Measurements from ENCODE around the gene REV1. TPM values are rescaled to one million over a fixed set of nuclear protein-coding genes. Genes with fewer than 3 reads are reported as not detected.

The REV1 gene
- total RNA-seq, 2 experiments from 2014 or later: 22.6 to 30.6 TPM

DNA sequence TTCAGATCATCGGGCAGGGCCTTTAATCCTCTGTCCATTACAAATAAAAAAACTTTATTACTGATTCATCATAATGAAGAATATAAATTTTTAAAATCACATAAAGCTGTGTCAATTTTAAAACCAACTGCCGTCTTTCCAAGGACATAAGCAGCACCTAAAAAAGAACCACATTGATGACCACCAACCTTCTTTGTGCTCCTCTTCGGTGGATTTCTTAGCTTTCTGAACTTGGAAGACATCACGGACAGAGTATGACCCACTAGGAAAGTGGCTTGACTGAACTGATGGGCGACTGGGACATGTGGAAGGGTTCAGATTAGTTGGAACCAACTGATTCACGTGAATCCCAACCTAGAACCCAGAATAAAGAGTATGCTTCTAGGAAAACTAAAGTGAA lies 83.7 kb downstream of the REV1 start:
- Mint-ChIP-seq H3K9me3 (no peaks in the 10 kb centered on the region), H3K4me3 (no peak overlapping the region), H3K36me3 (peaks cover 34% of the 10 kb centered on the region), H3K4me1 (ENCODE audit: low read depth) (peaks cover 10% of the 10 kb centered on the region), H3K27ac (no peak overlapping the region), H3K27me3 (no peaks in the 10 kb centered on the region)
- intact Hi-C loops (cut with micrococcal nuclease): no loop called here
- CTCF ChIA-PET: interaction anchor here (0.9 kb wide), 1 partner anchor 84 kb away, joined by 3 read pairs; the partner anchor contains the start of gene REV1
- no peak for DNase-seq
- POLR2A ChIA-PET: no interaction called here

GRCh38 chr2:99404797-99405669 lies 84.8 kb downstream of the REV1 start:
- ChIA-PET POLR2A (no interaction called here), CTCF (no interaction called here)
- Mint-ChIP-seq H3K4me1 (ENCODE audit: low read depth) (peaks cover 10% of the 10 kb centered on the region), H3K27me3 (no peaks in the 10 kb centered on the region), H3K4me3 (no peak overlapping the region), H3K9me3 (no peaks in the 10 kb centered on the region), H3K27ac (peak overlapping the region; percentile 69), H3K36me3 (peaks cover 31% of the 10 kb centered on the region)
- intact Hi-C loops (cut with micrococcal nuclease): no loop called here
- DNase-seq: no peak

DNA sequence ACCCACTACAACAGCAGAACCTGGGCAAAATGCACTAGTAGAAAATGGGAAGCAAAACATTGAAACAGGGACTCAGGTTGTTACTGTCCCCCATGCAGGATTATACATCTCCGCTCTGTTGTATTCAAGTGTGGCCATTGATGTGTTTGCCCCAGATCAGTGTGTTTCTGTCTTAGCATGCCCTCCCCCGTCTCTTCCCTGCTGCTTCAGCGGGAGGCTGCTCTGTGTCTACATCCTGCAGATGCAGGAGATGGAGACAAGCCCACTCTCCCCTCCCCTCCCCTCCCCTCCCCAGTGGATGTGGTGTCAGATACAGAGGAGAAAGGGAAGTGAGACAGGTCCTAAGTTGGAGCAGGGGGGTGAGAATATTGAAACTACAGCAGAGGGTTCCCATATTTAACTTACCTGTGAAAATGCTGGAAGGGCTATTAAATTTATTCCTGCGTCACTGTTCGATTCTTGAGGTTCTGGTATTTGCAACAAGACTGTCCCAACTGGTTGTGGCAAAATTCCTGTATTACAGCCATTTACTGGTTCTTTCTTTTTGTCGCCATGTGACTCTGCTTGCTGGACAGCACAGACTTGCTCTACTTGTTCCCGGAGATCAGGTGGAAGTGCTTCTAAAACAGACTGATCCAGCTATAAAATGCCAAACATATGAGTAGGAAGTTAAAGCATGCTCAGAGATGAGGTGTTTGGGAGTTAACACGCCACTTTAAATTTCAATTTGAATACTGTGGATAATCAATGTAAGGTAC lies 85.6 kb downstream of the REV1 start:
- intact Hi-C loops (cut with micrococcal nuclease): no loop called here

DNA sequence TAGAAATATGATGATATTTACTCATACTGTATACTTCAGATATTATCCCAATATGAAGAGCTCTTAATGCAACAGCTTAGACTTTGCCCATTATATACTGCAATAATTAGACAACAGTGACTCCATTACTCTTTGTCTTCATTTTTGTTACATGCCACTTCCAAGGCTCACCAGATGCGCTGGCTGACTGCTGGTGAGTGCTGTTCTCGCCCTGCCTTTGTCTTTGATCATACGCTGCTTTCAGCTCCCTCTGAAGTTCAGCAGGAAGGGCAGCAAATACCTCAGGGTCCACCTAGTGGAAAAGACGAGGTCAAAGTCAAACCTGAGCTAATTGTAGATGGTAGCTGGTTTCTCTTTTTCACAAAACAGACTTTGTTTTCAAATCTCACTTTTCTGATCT lies 86.3 kb downstream of the REV1 start:
- no peak for DNase-seq
- intact Hi-C loops (cut with micrococcal nuclease): no loop called here
- H3K4me3 Mint-ChIP-seq: no peak overlapping the region
- H3K36me3 Mint-ChIP-seq: peaks cover 42% of the 10 kb centered on the region
- no peaks in the 10 kb centered on the region for H3K27me3 Mint-ChIP-seq
- ChIA-PET POLR2A (no interaction called here), CTCF (no interaction called here)
- H3K4me1 Mint-ChIP-seq (ENCODE audit: low read depth): peaks cover 10% of the 10 kb centered on the region
- no peaks in the 10 kb centered on the region for H3K9me3 Mint-ChIP-seq
- H3K27ac Mint-ChIP-seq: peak overlapping the region; percentile 69

More for the DNA sequence above, 85.6 kb downstream of the REV1 start:
- CTCF ChIA-PET: no interaction called here
- no peak for DNase-seq
- H3K27me3 Mint-ChIP-seq: no peaks in the 10 kb centered on the region
- no peak overlapping the region for H3K4me3 Mint-ChIP-seq
- H3K27ac Mint-ChIP-seq: peak overlapping the region; percentile 69
- H3K9me3 Mint-ChIP-seq: no peaks in the 10 kb centered on the region
- peaks cover 10% of the 10 kb centered on the region for H3K4me1 Mint-ChIP-seq (ENCODE audit: low read depth)
- POLR2A ChIA-PET: no interaction called here
- peaks cover 39% of the 10 kb centered on the region for H3K36me3 Mint-ChIP-seq

- ChIA-PET POLR2A (no interaction called here), CTCF (interaction anchor here (0.6 kb wide), 1 partner anchor 49 kb away, joined by 3 read pairs; no protein-coding TSS in a partner anchor)
- no peaks in the 10 kb centered on the region for H3K9me3 Mint-ChIP-seq
- H3K36me3 Mint-ChIP-seq: peaks cover 46% of the 10 kb centered on the region
- peak overlapping the region; percentile 69 for H3K27ac Mint-ChIP-seq
- intact Hi-C loops (cut with micrococcal nuclease): no loop called here
- no peak for DNase-seq
- no peak overlapping the region for H3K4me3 Mint-ChIP-seq
- H3K27me3 Mint-ChIP-seq: no peaks in the 10 kb centered on the region
- H3K4me1 Mint-ChIP-seq (ENCODE audit: low read depth): peaks cover 10% of the 10 kb centered on the region
Measured at GRCh38 chr2:99403084-99403483, 86.7 kb downstream of the REV1 start.

GRCh38 chr2:99401841-99402240 lies 88.0 kb downstream of the REV1 start:
- Mint-ChIP-seq H3K36me3 (peaks cover 52% of the 10 kb centered on the region), H3K4me1 (ENCODE audit: low read depth) (peaks cover 10% of the 10 kb centered on the region), H3K4me3 (no peak overlapping the region), H3K27ac (no peak overlapping the region), H3K27me3 (no peaks in the 10 kb centered on the region), H3K9me3 (no peaks in the 10 kb centered on the region)
- ChIA-PET CTCF (no interaction called here), POLR2A (no interaction called here)
- intact Hi-C loops (cut with micrococcal nuclease): no loop called here
- DNase-seq: no peak

DNA sequence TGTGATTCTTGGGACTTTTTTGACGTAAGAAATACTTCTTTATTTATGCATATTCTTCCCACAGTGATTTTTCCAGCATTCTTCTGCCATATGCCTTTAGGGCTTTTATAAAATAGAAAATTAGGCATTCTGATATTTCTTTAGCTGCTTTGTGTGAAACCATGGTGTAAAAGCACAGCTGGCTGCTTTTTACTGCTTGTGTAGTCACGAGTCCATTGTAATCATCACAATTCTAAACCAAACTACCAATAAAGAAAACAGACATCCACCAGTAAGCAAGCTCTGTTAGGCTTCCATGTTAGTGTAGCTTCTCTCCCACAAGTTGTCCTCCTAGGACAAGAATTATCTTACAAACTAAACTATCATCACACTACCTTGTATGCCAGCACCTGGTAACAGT lies 90.0 kb downstream of the REV1 start:
- Mint-ChIP-seq H3K9me3 (no peaks in the 10 kb centered on the region), H3K4me3 (no peak overlapping the region), H3K4me1 (ENCODE audit: low read depth) (peaks cover 10% of the 10 kb centered on the region), H3K27ac (peak overlapping the region; percentile 38), H3K36me3 (peaks cover 49% of the 10 kb centered on the region), H3K27me3 (no peaks in the 10 kb centered on the region)
- POLR2A ChIA-PET: no interaction called here
- no peak for DNase-seq
- intact Hi-C loops (cut with micrococcal nuclease): no loop called here
- CTCF ChIA-PET: no interaction called here

GRCh38 chr2:99399063-99399462 lies 90.8 kb downstream of the REV1 start:
- Mint-ChIP-seq H3K4me3 (no peak overlapping the region), H3K27me3 (no peaks in the 10 kb centered on the region), H3K9me3 (no peaks in the 10 kb centered on the region), H3K4me1 (ENCODE audit: low read depth) (peaks cover 10% of the 10 kb centered on the region), H3K36me3 (peaks cover 50% of the 10 kb centered on the region), H3K27ac (no peak overlapping the region)
- no peak for DNase-seq
- POLR2A ChIA-PET: no interaction called here
- CTCF ChIA-PET: interaction anchor here (1.1 kb wide), 1 partner anchor 16 kb away, joined by 4 read pairs; no protein-coding TSS in a partner anchor
- intact Hi-C loops (cut with micrococcal nuclease): no loop called here

DNA sequence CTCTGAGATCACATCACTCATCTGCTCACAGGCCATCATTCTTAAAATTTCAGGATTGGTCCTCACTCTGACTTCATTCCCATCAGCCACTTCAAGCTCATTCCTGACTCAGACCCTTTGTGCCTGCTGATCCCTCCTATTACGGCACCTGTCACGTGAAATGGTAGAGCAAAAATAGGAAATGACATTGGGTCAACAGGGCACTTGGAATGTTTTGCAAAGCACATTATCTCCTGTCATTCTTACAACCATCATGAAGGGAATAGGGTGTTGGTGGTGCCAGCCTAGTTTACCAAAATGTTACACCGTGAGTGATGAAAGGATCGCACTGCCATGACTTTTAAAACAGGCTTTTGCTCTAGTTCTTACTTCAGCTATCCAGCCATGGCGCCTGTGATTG lies 91.5 kb downstream of the REV1 start:
- Mint-ChIP-seq H3K36me3 (peaks cover 48% of the 10 kb centered on the region), H3K27ac (peak overlapping the region; percentile 15), H3K9me3 (no peaks in the 10 kb centered on the region), H3K27me3 (no peaks in the 10 kb centered on the region), H3K4me1 (ENCODE audit: low read depth) (peaks cover 4% of the 10 kb centered on the region), H3K4me3 (no peak overlapping the region)
- DNase-seq: no peak
- intact Hi-C loops (cut with micrococcal nuclease): no loop called here
- ChIA-PET CTCF (interaction anchor here (1.1 kb wide), 1 partner anchor 16 kb away, joined by 4 read pairs; no protein-coding TSS in a partner anchor), POLR2A (no interaction called here)

GRCh38 chr2:99397266-99397920 lies 92.4 kb downstream of the REV1 start:
- ChIA-PET CTCF (no interaction called here), POLR2A (no interaction called here)
- H3K4me3 Mint-ChIP-seq: no peak overlapping the region
- intact Hi-C loops (cut with micrococcal nuclease): no loop called here
- H3K36me3 Mint-ChIP-seq: peaks cover 43% of the 10 kb centered on the region
- no peaks in the 10 kb centered on the region for H3K9me3 Mint-ChIP-seq
- H3K27ac Mint-ChIP-seq: peak overlapping the region; percentile 10
- H3K27me3 Mint-ChIP-seq: no peaks in the 10 kb centered on the region
- no peak for DNase-seq
- H3K4me1 Mint-ChIP-seq (ENCODE audit: low read depth): no peaks in the 10 kb centered on the region

GRCh38 chr2:99395589-99396130 lies 94.2 kb downstream of the REV1 start:
- POLR2A ChIA-PET: interaction anchor here (0.6 kb wide), 1 partner anchor 82 kb away, joined by 3 read pairs; no protein-coding TSS in a partner anchor
- CTCF ChIA-PET: interaction anchor here (0.5 kb wide), 1 partner anchor 14 kb away, joined by 3 read pairs; no protein-coding TSS in a partner anchor
- no peaks in the 10 kb centered on the region for H3K27me3 Mint-ChIP-seq

GRCh38 chr2:99389946-99390345 lies 99.9 kb downstream of the REV1 start:
- no peak for DNase-seq
- Mint-ChIP-seq H3K9me3 (no peaks in the 10 kb centered on the region), H3K4me1 (ENCODE audit: low read depth) (peaks cover 3% of the 10 kb centered on the region), H3K4me3 (no peak overlapping the region), H3K36me3 (peaks cover 23% of the 10 kb centered on the region), H3K27me3 (no peaks in the 10 kb centered on the region), H3K27ac (no peak overlapping the region)
- ChIA-PET POLR2A (no interaction called here), CTCF (no interaction called here)
- intact Hi-C loops (cut with micrococcal nuclease): no loop called here

More at GRCh38 chr2:99395589-99396130, 94.2 kb downstream of the REV1 start:
- H3K27ac Mint-ChIP-seq: no peak overlapping the region
- peaks cover 44% of the 10 kb centered on the region for H3K36me3 Mint-ChIP-seq
- no peaks in the 10 kb centered on the region for H3K9me3 Mint-ChIP-seq
- H3K4me3 Mint-ChIP-seq: no peak overlapping the region
- intact Hi-C loops (cut with micrococcal nuclease): no loop called here
- no peaks in the 10 kb centered on the region for H3K4me1 Mint-ChIP-seq (ENCODE audit: low read depth)
- DNase-seq: no peak

All from activated CD4-positive, alpha-beta memory T cell treated with anti-CD3 and anti-CD28 coated beads for 36 hours (primary cell).